HG02852 (cell line): ENCODE measurements around the gene SMURF2.
A peak's percentile ranks its signal among the peaks of the same experiment; 100 is the strongest.
"Not testable (repeated sequence)": the region's sequence is repeated elsewhere in the genome, so short reads cannot be mapped to it uniquely, and the experiment has no call there.

Experiments
- ATAC-seq: cut with Tn5 transposase; IDR thresholded peaks from one replicate; pipeline ENCODE4 v1.9.1; 2021; ENCODE audit warnings: mild to moderate bottlenecking, moderate library complexity; ENCODE audit not compliant: unreplicated experiment

The SMURF2 gene

GRCh38 chr17:64667807-64668721 lies 6.0 kb upstream of the SMURF2 start:
- not testable (repeated sequence) for ATAC-seq

- not testable (repeated sequence) for ATAC-seq
These were observed 2.3 kb upstream of the SMURF2 start for GRCh38 chr17:64664299-64664981.

DNA sequence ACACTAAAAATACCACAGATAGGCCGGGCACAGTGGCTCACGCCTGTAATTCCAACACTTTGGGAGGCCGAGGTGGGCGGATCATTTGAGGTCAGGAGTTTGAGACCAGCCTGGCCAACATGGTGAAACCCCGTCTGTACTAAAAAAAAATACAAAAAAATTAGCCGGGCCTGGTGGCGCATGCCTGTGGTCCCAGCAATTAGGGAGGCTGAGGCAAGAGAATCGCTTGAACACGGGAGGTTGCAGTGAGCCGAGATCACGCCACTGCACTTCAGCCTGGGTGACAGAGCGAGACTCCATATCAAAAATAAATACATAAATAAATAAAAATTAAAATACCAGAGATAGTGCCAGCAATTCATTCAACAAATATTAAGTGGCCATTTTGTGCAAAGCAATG lies 1.7 kb upstream of the SMURF2 start:
- ATAC-seq, result not testable (repeated sequence)

GRCh38 chr17:64662774-64663367 lies 764 bp upstream of the SMURF2 start:
- ATAC-seq, result no peak

DNA sequence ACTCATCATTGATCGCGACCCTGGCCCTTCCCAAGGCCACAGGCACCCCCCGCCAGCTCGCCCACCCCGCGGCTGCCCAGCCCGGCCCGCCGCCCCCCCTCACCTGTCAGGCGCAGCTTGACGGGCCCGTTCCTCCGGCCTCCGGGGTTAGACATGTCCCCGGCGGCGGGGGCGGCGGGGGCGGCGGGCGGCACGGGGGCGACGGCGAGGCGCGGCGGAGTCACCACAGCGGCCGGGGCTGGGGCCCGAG lies 456 bp downstream of the SMURF2 start:
- no peak for ATAC-seq

- not testable (repeated sequence) for ATAC-seq
These were observed 955 bp downstream of the SMURF2 start for GRCh38 chr17:64660978-64661725.

- ATAC-seq, result not testable (repeated sequence)
These were observed 1.7 kb downstream of the SMURF2 start for GRCh38 chr17:64660195-64660977.

- ATAC-seq, result no peak
These were observed 3.2 kb downstream of the SMURF2 start for GRCh38 chr17:64658931-64659330.

DNA sequence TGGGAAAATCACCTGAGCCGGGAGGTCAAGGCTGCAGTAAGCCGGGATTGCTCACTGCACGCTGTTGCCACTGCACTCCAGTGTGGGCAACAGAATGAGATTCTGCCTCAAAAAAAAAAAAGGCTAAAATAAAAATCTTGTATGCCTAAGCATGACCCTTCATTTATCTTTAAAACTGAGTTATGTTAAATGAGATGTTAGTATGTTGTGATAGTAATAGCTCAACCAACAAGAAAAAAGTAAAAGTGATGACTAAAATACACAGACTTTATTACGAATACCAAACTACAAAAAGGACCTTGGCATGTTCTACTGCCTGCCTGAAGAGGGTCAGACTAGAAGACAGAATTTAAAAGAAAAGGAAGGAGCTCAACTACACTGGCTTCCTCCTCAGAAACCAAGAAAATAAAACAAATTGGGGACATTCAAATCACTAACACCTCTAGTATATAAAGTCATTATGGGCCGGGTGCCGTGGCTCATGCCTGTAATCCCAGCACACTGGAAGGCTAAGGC lies 4.4 kb downstream of the SMURF2 start:
- no peak for ATAC-seq

GRCh38 chr17:64655704-64656103 lies 6.4 kb downstream of the SMURF2 start:
- no peak for ATAC-seq

- ATAC-seq, result no peak
These were observed 8.1 kb downstream of the SMURF2 start for GRCh38 chr17:64653985-64654355.

GRCh38 chr17:64653325-64653984 lies 8.7 kb downstream of the SMURF2 start:
- ATAC-seq, result no peak

- ATAC-seq, result no peak
These were observed 10.2 kb downstream of the SMURF2 start for GRCh38 chr17:64651889-64652288.

DNA sequence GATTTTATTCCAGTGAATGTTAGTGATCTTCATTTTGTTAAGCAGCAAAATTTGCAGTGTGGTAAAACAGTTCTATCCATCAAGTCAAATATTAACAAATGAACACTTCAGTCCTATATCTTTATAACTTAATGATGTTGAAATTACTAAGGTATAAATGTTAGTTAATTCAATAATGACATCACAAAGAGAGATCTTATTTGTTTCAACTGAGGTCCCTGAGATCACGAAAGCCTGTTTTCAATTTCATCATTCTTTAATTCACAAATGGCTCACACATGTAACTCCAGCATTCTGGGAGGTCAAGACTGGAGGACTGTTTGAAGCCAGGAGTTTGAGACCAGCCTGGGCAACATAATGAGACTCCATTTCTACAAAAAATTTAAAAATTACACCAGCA lies 13.9 kb downstream of the SMURF2 start:
- ATAC-seq, result no peak

- ATAC-seq, result no peak
These were observed 14.3 kb downstream of the SMURF2 start for GRCh38 chr17:64647817-64648216.

DNA sequence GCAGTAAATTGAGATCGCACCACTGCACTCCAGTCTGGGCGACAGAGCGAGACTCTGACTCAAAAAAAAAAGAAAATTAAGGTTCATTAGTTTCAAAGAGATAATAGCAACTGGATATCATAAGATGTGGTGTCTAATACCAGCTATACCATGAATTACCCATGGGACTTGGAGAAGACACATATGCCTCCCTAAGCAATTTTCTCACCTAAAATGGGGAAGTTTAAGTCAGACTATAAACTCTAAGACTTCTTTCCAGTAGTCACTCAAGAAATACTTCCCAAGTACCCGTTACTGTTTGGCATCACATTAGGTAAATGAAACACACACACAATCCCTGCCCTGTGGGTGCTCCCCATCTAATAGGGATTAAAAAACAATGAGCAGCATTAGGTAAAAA lies 22.6 kb downstream of the SMURF2 start:
- ATAC-seq, result no peak

DNA sequence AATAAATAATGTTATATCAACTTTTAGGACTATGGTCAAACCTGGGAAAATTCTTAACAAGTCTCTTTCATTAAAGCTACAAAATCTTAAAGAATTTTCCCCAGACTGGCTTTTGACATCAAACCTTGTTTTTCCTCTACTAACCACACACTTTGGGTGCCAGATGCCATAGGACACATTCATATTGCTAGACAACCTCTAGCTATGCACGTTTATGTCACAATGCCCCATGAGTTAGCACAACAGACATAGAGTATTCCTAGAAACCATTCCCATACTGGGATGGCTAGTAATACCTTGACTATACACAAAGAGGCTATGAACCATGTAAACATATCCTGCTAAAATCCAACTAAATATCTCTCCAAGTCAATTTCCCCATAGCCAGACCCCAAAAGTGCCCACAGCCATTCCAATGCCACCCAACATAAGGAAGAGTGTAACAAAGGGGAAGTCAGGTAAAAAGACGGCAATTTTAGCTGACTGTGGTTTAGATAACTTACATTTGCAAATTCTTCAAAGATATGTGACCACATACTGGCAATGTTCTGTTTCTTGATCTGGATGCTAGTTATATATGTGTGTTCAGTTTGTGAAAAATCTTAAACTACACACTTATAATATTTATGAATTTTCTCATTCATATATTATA lies 23.4 kb downstream of the SMURF2 start:
- ATAC-seq, result no peak

- peak; percentile 82 for ATAC-seq
These were observed 26.3 kb downstream of the SMURF2 start for GRCh38 chr17:64635647-64636305.

- no peak for ATAC-seq
These were observed 27.9 kb downstream of the SMURF2 start for GRCh38 chr17:64634218-64634617.
